Hindlimb muscle (tissue), 1 donor: ENCODE results near the gene RNF213. TPM values are rescaled to one million over a fixed set of nuclear protein-coding genes. Genes with fewer than 3 reads are reported as not detected.

Source experiments
- DNase-seq: peaks from one replicate; pipeline ENCODE4 v3.0.0-alpha.2; 2013
- polyA plus RNA-seq: library from polyadenylated mRNA; unstranded; fragments of 120-200 nt; gene quantifications from one replicate; pipeline ENCODE4 v1.2.1, GENCODE V29; 2013; ENCODE audit not compliant: insufficient read length

RNF213 gene
- polyA plus RNA-seq, 1 donor, result 40.0 TPM

- no peak for DNase-seq
These were observed 92.5 kb downstream of the RNF213 start for GRCh38 chr17:80352991-80353665.

- DNase-seq, result no peak
These were observed 93.1 kb downstream of the RNF213 start for GRCh38 chr17:80353718-80354275.

GRCh38 chr17:80354336-80354735 is 93.7 kb downstream of the RNF213 start:
- DNase-seq, result no peak

GRCh38 chr17:80356231-80356856 is 95.7 kb downstream of the RNF213 start:
- DNase-seq, result no peak

- no peak for DNase-seq
These were observed 97.5 kb downstream of the RNF213 start for GRCh38 chr17:80358131-80358530.

GRCh38 chr17:80358861-80359260 is 98.2 kb downstream of the RNF213 start:
- no peak for DNase-seq

GRCh38 chr17:80359422-80360110 is 98.9 kb downstream of the RNF213 start:
- DNase-seq, result no peak

GRCh38 chr17:80360396-80360795 is 99.7 kb downstream of the RNF213 start:
- DNase-seq, result no peak

- no peak for DNase-seq
These were observed 101.0 kb downstream of the RNF213 start for GRCh38 chr17:80361495-80362220.

- DNase-seq, result no peak
These were observed 101.9 kb downstream of the RNF213 start for GRCh38 chr17:80362428-80363119.

- no peak for DNase-seq
These were observed 102.5 kb downstream of the RNF213 start for GRCh38 chr17:80363120-80363515.

GRCh38 chr17:80363518-80364090 is 103.0 kb downstream of the RNF213 start:
- no peak for DNase-seq

- no peak for DNase-seq
These were observed 103.5 kb downstream of the RNF213 start for GRCh38 chr17:80364091-80364691.

- no peak for DNase-seq
These were observed 104.6 kb downstream of the RNF213 start for GRCh38 chr17:80365001-80365965.

GRCh38 chr17:80365983-80366382 is 105.3 kb downstream of the RNF213 start:
- DNase-seq, result no peak

GRCh38 chr17:80367503-80367902 is 106.9 kb downstream of the RNF213 start:
- no peak for DNase-seq

- no peak for DNase-seq
These were observed 110.5 kb downstream of the RNF213 start for GRCh38 chr17:80371196-80371595.

GRCh38 chr17:80372456-80372855 is 111.8 kb downstream of the RNF213 start:
- no peak for DNase-seq

- DNase-seq, result no peak
These were observed 112.4 kb downstream of the RNF213 start for GRCh38 chr17:80372922-80373570.
